ENCODE measurements around the gene FASTKD2. TPM values are rescaled to one million over a fixed set of nuclear protein-coding genes. Genes with fewer than 3 reads are reported as not detected.

The FASTKD2 gene
- total and polyA plus RNA-seq, 3 donors from 2014 or later: 15.5 to 28.3 (median 25.0) TPM

DNA sequence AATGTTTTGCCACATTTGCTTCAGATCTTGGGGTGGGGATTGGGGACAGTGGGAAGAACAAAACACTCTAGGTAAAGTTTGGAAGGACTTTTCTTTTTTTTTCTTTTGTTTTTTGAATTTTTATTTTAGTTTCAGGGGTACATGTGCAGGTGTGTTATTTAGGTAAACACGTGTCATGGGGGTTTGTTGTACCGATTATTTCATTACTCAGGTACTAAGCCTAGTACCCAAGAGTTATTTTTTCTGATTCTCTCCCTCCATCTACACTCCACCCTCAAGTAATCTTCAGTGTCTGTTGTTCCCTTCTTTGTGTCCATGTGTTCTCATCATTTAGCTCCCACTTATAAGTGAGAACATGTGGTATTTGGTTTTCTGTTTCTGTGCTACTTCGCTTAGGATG lies 73.3 kb downstream of the FASTKD2 start:
- Histone ChIP-seq H3K4me3 (no peak overlapping the region), H3K9me3 (no peaks in the 10 kb centered on the region), H3K4me1 (no peaks in the 10 kb centered on the region), H3K27ac (no peak overlapping the region), H3K36me3 (ENCODE audit: low read depth, missing control alignments) (no peaks in the 10 kb centered on the region), H3K27me3 (no peaks in the 10 kb centered on the region)
- intact Hi-C loops (cut with DNase I; ENCODE audit: low total_unique reads): no loop called here
- DNase-seq: no peak
- TF ChIP-seq POLR2A (IDR thresholded peaks at IDR 0.05) (no peak), CTCF (IDR thresholded peaks at IDR 0.05) (no peak)
- WGBS, 2 donors: 87 to 88% methylated on average over 3 of the region's 3 CpGs

DNA sequence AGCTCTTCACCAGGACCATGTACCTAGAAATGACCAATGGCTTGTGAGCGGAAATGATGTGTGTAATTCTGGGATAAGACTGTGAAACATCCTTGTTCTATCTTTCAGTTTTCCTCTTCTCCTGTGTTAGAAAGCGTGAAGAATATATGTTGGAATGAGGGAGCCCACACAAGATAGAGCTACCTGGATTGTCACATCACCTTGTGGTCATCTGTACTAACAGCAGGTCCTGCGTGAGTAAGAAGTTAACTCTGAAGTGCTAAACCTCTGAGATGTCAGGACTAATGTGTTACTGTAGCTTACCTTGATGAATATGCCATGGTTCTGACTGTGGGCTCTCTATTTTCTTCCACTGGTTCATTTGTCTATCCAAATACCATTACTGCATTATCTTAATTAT lies 75.6 kb downstream of the FASTKD2 start:
- no peaks in the 10 kb centered on the region for H3K9me3 ChIP-seq
- no peaks in the 10 kb centered on the region for H3K27me3 ChIP-seq
- intact Hi-C loops (cut with DNase I; ENCODE audit: low total_unique reads): no loop called here
- 80 to 86% methylated on average over 3 of the region's 3 CpGs for WGBS, 2 donors
- no peak overlapping the region for H3K4me3 ChIP-seq
- no peak for DNase-seq
- no peaks in the 10 kb centered on the region for H3K4me1 ChIP-seq
- TF ChIP-seq CTCF (IDR thresholded peaks at IDR 0.05) (no peak), POLR2A (IDR thresholded peaks at IDR 0.05) (no peak)
- H3K36me3 ChIP-seq (ENCODE audit: low read depth, missing control alignments): no peaks in the 10 kb centered on the region
- no peak overlapping the region for H3K27ac ChIP-seq

Small RNA genes lying within 50 kb of the gene (microRNA-seq; reads per million reads assigned to microRNA genes)
- gene MIR3130-1 (ENCODE audit: borderline number of aligned reads in 2 of 2, borderline replicate concordance in 1 of 2) (0 reads per million in 2 donors), gene MIR3130-2 (ENCODE audit: borderline number of aligned reads in 2 of 2, borderline replicate concordance in 1 of 2) (0 reads per million in 2 donors)

Small RNA genes lying within 50 kb of the gene (small RNA-seq; reads per million reads assigned to genes)
- gene MIR3130-2: 0 reads per million in 2 donors

Other genes starting within 250 kb of the FASTKD2 start
- gene FAM237A, start 123.1 kb upstream of the FASTKD2 start, total RNA-seq: not detected
- 3.7 TPM for gene FAM237A, start 123.1 kb upstream of the FASTKD2 start, polyA plus RNA-seq (ENCODE audit: insufficient read depth, low read depth, low replicate concordance)
- gene DYTN, start 47.2 kb upstream of the FASTKD2 start, total RNA-seq: 1 to 10 TPM in 1 of 2 donors, under 1 TPM in 1; 0.19 to 3.1 TPM
- not detected for gene DYTN, start 47.2 kb upstream of the FASTKD2 start, polyA plus RNA-seq (ENCODE audit: insufficient read depth, low read depth, low replicate concordance)
- gene MDH1B, start 278 bp upstream of the FASTKD2 start, total RNA-seq: 10 to 100 TPM; 16.7 to 29.0 TPM
- gene MDH1B, start 278 bp upstream of the FASTKD2 start, polyA plus RNA-seq (ENCODE audit: insufficient read depth, low read depth, low replicate concordance): 86.6 TPM
- under 1 TPM; 0.43 to 0.71 TPM for gene CPO, start 173.9 kb downstream of the FASTKD2 start, total RNA-seq
- gene CPO, start 173.9 kb downstream of the FASTKD2 start, polyA plus RNA-seq (ENCODE audit: insufficient read depth, low read depth, low replicate concordance): 0.90 TPM

Data from testis (tissue), 3 donors.